Karpas-422 (cell line): ENCODE results near the gene MIPOL1. TPM values are rescaled to one million over a fixed set of nuclear protein-coding genes. Genes with fewer than 3 reads are reported as not detected.
"Not testable (repeated sequence)": the region's sequence is repeated elsewhere in the genome, so short reads cannot be mapped to it uniquely, and the experiment has no call there.

Experiments used
- DNase-seq: peaks from one replicate; pipeline ENCODE4 v3.0.0-alpha.2; 2015
- H2AFZ ChIP-seq: fragments of 200-600 bp; sonication (generic); 2 replicates; pipeline ENCODE4 v1.6.1; 2014; ENCODE audit warnings: antibody characterized with exemption, low read length, mixed read lengths
- H3K27ac ChIP-seq: fragments of 200-600 bp; sonication (generic); 2 replicates; pipeline ENCODE4 v1.5.1; 2014; ENCODE audit warnings: mild to moderate bottlenecking, low read length, moderate library complexity
- H3K27me3 ChIP-seq: fragments of 200-600 bp; sonication (generic); 2 replicates; pipeline ENCODE4 v1.6.1; 2014; ENCODE audit warnings: low read length, mixed read lengths
- H3K36me3 ChIP-seq: fragments of 200-600 bp; sonication (generic); 2 replicates; pipeline ENCODE4 v1.6.1; 2014; ENCODE audit warnings: low read length, mixed read lengths; ENCODE audit not compliant: insufficient read depth
- H3K4me1 ChIP-seq: fragments of 200-600 bp; sonication (generic); 2 replicates; pipeline ENCODE4 v1.6.1; 2014; ENCODE audit warnings: mild to moderate bottlenecking, low read length, mixed read lengths
- H3K4me2 ChIP-seq: fragments of 200-600 bp; sonication (generic); 2 replicates; pipeline ENCODE4 v1.6.1; 2014; ENCODE audit warnings: low read length, low read depth, mild to moderate bottlenecking; ENCODE audit not compliant: poor library complexity, severe bottlenecking
- H3K4me3 ChIP-seq: fragments of 200-600 bp; sonication (generic); 2 replicates; pipeline ENCODE4 v1.5.1; 2014; ENCODE audit warnings: mild to moderate bottlenecking, antibody characterized with exemption, low read length, mixed read lengths
- H3K79me2 ChIP-seq: fragments of 200-600 bp; sonication (generic); 2 replicates; pipeline ENCODE4 v1.6.1; 2014; ENCODE audit warnings: mild to moderate bottlenecking, low read length, mixed read lengths
- H3K9ac ChIP-seq: fragments of 200-600 bp; sonication (generic); 2 replicates; pipeline ENCODE4 v1.6.0; 2014; ENCODE audit warnings: low read length
- H3K9me2 ChIP-seq: fragments of 200-600 bp; sonication (generic), shearing (Covaris generic); replicated peaks from 2 replicates; pipeline ENCODE4 v1.6.0; 2014; ENCODE audit warnings: mild to moderate bottlenecking, low read length, moderate library complexity; ENCODE audit not compliant: insufficient read depth
- H3K9me3 ChIP-seq: fragments of 300-700, 200-600 bp; sonication (generic); 2 replicates; pipeline ENCODE4 v1.6.1; 2014; ENCODE audit warnings: low read length, mixed read lengths
- H4K20me1 ChIP-seq: fragments of 200-600 bp; sonication (generic); 2 replicates; pipeline ENCODE4 v1.6.1; 2014; ENCODE audit warnings: mild to moderate bottlenecking, antibody characterized with exemption, low read length, low read depth; ENCODE audit not compliant: insufficient read depth
- total RNA-seq: library from RNA; depleted of rRNA; stranded (reverse); fragments of >200 nt; shearing (Covaris generic); gene quantifications from 2 replicates; pipeline ENCODE4 v1.2.3, GENCODE V29; 2014; ENCODE audit warnings: low replicate concordance

The MIPOL1 gene
- total RNA-seq, 1 experiment from 2014 or later: not detected

GRCh38 chr14:37168721-37169120 lies 29.0 kb upstream of the MIPOL1 start:
- no peak overlapping the region for H3K4me3 ChIP-seq
- no peaks in the 10 kb centered on the region for H4K20me1 ChIP-seq
- no peak for DNase-seq
- no peak overlapping the region for H2AFZ ChIP-seq
- no peak overlapping the region for H3K9ac ChIP-seq
- H3K36me3 ChIP-seq: no peaks in the 10 kb centered on the region
- H3K4me1 ChIP-seq: no peaks in the 10 kb centered on the region
- no peaks in the 10 kb centered on the region for H3K27me3 ChIP-seq
- no peaks in the 10 kb centered on the region for H3K79me2 ChIP-seq
- H3K27ac ChIP-seq: no peak overlapping the region
- H3K9me2 ChIP-seq: no peaks in the 10 kb centered on the region
- H3K4me2 ChIP-seq: no peak overlapping the region
- no peaks in the 10 kb centered on the region for H3K9me3 ChIP-seq

- no peaks in the 10 kb centered on the region for H3K79me2 ChIP-seq
- no peaks in the 10 kb centered on the region for H3K9me3 ChIP-seq
- H3K9ac ChIP-seq: no peak overlapping the region
- no peak overlapping the region for H3K4me2 ChIP-seq
- no peak overlapping the region for H3K4me3 ChIP-seq
- no peaks in the 10 kb centered on the region for H3K27me3 ChIP-seq
- no peak overlapping the region for H2AFZ ChIP-seq
- no peaks in the 10 kb centered on the region for H3K9me2 ChIP-seq
- no peak for DNase-seq
- H4K20me1 ChIP-seq: no peaks in the 10 kb centered on the region
- H3K36me3 ChIP-seq: no peaks in the 10 kb centered on the region
- H3K4me1 ChIP-seq: no peaks in the 10 kb centered on the region
- no peak overlapping the region for H3K27ac ChIP-seq
These were observed 27.5 kb upstream of the MIPOL1 start for GRCh38 chr14:37170237-37170636.

GRCh38 chr14:37170993-37171392 lies 26.7 kb upstream of the MIPOL1 start:
- no peak overlapping the region for H3K4me2 ChIP-seq
- no peak for DNase-seq
- no peaks in the 10 kb centered on the region for H3K4me1 ChIP-seq
- no peak overlapping the region for H3K9ac ChIP-seq
- H4K20me1 ChIP-seq: no peaks in the 10 kb centered on the region
- no peaks in the 10 kb centered on the region for H3K9me2 ChIP-seq
- no peak overlapping the region for H3K4me3 ChIP-seq
- no peaks in the 10 kb centered on the region for H3K9me3 ChIP-seq
- no peaks in the 10 kb centered on the region for H3K27me3 ChIP-seq
- no peak overlapping the region for H3K27ac ChIP-seq
- H3K79me2 ChIP-seq: no peaks in the 10 kb centered on the region
- H3K36me3 ChIP-seq: no peaks in the 10 kb centered on the region
- H2AFZ ChIP-seq: no peak overlapping the region

- H2AFZ ChIP-seq: no peak overlapping the region
- no peaks in the 10 kb centered on the region for H3K9me3 ChIP-seq
- H3K4me2 ChIP-seq: no peak overlapping the region
- no peak for DNase-seq
- H4K20me1 ChIP-seq: no peaks in the 10 kb centered on the region
- H3K9ac ChIP-seq: no peak overlapping the region
- no peaks in the 10 kb centered on the region for H3K9me2 ChIP-seq
- no peaks in the 10 kb centered on the region for H3K79me2 ChIP-seq
- no peaks in the 10 kb centered on the region for H3K36me3 ChIP-seq
- H3K4me3 ChIP-seq: no peak overlapping the region
- H3K4me1 ChIP-seq: no peaks in the 10 kb centered on the region
- no peak overlapping the region for H3K27ac ChIP-seq
- no peaks in the 10 kb centered on the region for H3K27me3 ChIP-seq
These were observed 26.1 kb upstream of the MIPOL1 start for GRCh38 chr14:37171678-37172023.

- Histone ChIP-seq H3K27me3 (no peaks in the 10 kb centered on the region), H3K9me2 (no peaks in the 10 kb centered on the region), H3K9me3 (no peaks in the 10 kb centered on the region), H2AFZ (no peak within 1 kb of the TSS), H3K4me1 (no peaks in the 10 kb centered on the region), H3K9ac (no peak within 1 kb of the TSS), H3K79me2 (no peaks in the 10 kb centered on the region), H3K4me3 (no peak within 1 kb of the TSS), H3K27ac (no peak within 1 kb of the TSS), H3K36me3 (no peaks in the 10 kb centered on the region), H3K4me2 (no peak within 1 kb of the TSS), H4K20me1 (no peaks in the 10 kb centered on the region)
- no peak for DNase-seq
These were observed 25.5 kb upstream of the MIPOL1 start, which contains the start of gene SLC25A21 for GRCh38 chr14:37172024-37172869. Gene SLC25A21 (minus strand): TSS chr14:37172606.

- H3K27me3 ChIP-seq: no peaks in the 10 kb centered on the region
- no peaks in the 10 kb centered on the region for H3K36me3 ChIP-seq
- H3K4me3 ChIP-seq: no peak overlapping the region
- H3K4me1 ChIP-seq: no peaks in the 10 kb centered on the region
- H3K4me2 ChIP-seq: no peak overlapping the region
- H3K9ac ChIP-seq: no peak overlapping the region
- H2AFZ ChIP-seq: no peak overlapping the region
- no peak overlapping the region for H3K27ac ChIP-seq
- H3K9me2 ChIP-seq: no peaks in the 10 kb centered on the region
- H3K9me3 ChIP-seq: no peaks in the 10 kb centered on the region
- DNase-seq: no peak
- no peaks in the 10 kb centered on the region for H3K79me2 ChIP-seq
- no peaks in the 10 kb centered on the region for H4K20me1 ChIP-seq
These were observed 24.7 kb upstream of the MIPOL1 start for GRCh38 chr14:37172936-37173614.

GRCh38 chr14:37179896-37180502 lies 17.7 kb upstream of the MIPOL1 start:
- no peaks in the 10 kb centered on the region for H3K79me2 ChIP-seq
- no peaks in the 10 kb centered on the region for H4K20me1 ChIP-seq
- no peaks in the 10 kb centered on the region for H3K36me3 ChIP-seq
- no peak overlapping the region for H2AFZ ChIP-seq
- H3K9me2 ChIP-seq: no peaks in the 10 kb centered on the region
- no peak for DNase-seq
- no peak overlapping the region for H3K9ac ChIP-seq
- no peaks in the 10 kb centered on the region for H3K4me1 ChIP-seq
- H3K27ac ChIP-seq: no peak overlapping the region
- H3K4me3 ChIP-seq: no peak overlapping the region
- no peaks in the 10 kb centered on the region for H3K27me3 ChIP-seq
- H3K4me2 ChIP-seq: no peak overlapping the region
- no peaks in the 10 kb centered on the region for H3K9me3 ChIP-seq

- not testable (repeated sequence) for H4K20me1 ChIP-seq, H3K4me3 ChIP-seq, H3K36me3 ChIP-seq, H3K4me2 ChIP-seq, H3K27ac ChIP-seq, H3K9me2 ChIP-seq, H2AFZ ChIP-seq, H3K4me1 ChIP-seq, H3K9me3 ChIP-seq, H3K9ac ChIP-seq, DNase-seq, H3K79me2 ChIP-seq, H3K27me3 ChIP-seq
These were observed 16.9 kb upstream of the MIPOL1 start for GRCh38 chr14:37180886-37181285.
